ENCODE data around the gene UBE3B. TPM values are rescaled to one million over a fixed set of nuclear protein-coding genes. Genes with fewer than 3 reads are reported as not detected.

UBE3B gene
- total RNA-seq, 1 experiment from 2014 or later = 38.4 TPM

DNA sequence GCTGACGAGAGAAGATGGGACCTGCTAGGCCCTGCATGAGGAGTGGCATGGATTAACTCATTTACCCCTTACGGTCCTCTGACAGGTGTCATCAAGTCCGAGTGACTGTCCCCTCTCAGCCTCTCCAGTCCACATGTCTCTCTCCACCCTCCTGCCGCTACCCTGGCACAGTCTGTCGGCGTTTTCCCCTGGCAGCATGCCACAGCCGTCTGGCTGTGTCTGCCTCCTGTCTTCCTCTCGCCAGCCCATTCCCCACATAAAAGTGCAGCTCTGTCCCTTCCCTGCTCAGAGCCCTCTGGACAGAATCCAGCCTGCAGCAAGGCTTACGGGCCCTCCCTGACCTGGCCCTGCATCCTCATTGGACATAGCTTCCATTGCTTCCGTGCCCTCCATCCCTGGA is 45.6 kb downstream of the UBE3B start:
- CTCF ChIA-PET = interaction anchor here (1.3 kb wide), 1 partner anchor 95 kb away, joined by 4 read pairs; no protein-coding TSS in a partner anchor
- Mint-ChIP-seq H3K4me3 (ENCODE audit: unreplicated experiment) (no peak overlapping the region), H3K4me1 (ENCODE audit: low read depth, unreplicated experiment) (no peaks in the 10 kb centered on the region), H3K9me3 (ENCODE audit: unreplicated experiment) (no peaks in the 10 kb centered on the region), H3K36me3 (ENCODE audit: insufficient read depth, unreplicated experiment) (no peaks in the 10 kb centered on the region), H3K27ac (ENCODE audit: unreplicated experiment) (no peak overlapping the region), H3K27me3 (ENCODE audit: insufficient read depth, unreplicated experiment) (no peaks in the 10 kb centered on the region)
- Histone ChIP-seq H3K27me3 (replicated peaks; ENCODE audit: control insufficient read depth, insufficient read depth, low read length) (no peaks in the 10 kb centered on the region), H3K4me3 (ENCODE audit: low read depth, low read length) (no peak overlapping the region), H3K36me3 (ENCODE audit: control insufficient read depth, insufficient read depth, low read length) (no peaks in the 10 kb centered on the region; the same call in none of the 2 replicates), H3K9me3 (no peaks in the 10 kb centered on the region), H3K4me1 (no peaks in the 10 kb centered on the region)
- POLR2A ChIA-PET = no interaction called here
- intact Hi-C loops (cut with micrococcal nuclease; ENCODE audit: unreplicated experiment) = no loop called here
- no TSS peak for BruUV-seq (replicated peaks)
- TF ChIP-seq, protein P1, sequence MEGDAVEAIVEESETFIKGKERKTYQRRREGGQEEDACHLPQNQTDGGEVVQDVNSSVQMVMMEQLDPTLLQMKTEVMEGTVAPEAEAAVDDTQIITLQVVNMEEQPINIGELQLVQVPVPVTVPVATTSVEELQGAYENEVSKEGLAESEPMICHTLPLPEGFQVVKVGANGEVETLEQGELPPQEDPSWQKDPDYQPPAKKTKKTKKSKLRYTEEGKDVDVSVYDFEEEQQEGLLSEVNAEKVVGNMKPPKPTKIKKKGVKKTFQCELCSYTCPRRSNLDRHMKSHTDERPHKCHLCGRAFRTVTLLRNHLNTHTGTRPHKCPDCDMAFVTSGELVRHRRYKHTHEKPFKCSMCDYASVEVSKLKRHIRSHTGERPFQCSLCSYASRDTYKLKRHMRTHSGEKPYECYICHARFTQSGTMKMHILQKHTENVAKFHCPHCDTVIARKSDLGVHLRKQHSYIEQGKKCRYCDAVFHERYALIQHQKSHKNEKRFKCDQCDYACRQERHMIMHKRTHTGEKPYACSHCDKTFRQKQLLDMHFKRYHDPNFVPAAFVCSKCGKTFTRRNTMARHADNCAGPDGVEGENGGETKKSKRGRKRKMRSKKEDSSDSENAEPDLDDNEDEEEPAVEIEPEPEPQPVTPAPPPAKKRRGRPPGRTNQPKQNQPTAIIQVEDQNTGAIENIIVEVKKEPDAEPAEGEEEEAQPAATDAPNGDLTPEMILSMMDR (IDR thresholded peaks at IDR 0.05; ENCODE audit: insufficient read depth in 1 of 2, low read depth in 1 of 2, low read length in 1 of 2, severe bottlenecking in 1 of 2, unreplicated experiment in 1 of 2) = no peak
- no peak for DNase-seq

DNA sequence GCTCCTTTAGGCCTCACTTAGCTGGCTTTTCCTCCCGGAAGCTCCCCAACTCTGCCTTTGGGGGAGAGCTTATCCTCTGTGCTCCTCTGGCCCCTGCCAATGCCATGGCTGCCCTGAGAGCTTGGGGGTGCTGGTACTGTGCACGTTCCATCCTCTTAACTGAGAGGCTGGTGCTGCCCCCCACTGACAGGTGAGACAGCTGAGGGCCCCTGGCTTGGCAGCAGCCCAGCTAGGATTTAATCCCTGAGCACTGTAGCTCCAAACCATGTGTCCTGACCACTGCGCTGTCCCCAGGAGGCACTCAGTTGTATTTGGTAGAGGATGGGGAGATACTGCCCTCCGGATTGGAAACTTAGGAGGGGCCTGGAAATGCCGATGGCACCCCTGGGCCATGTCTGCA is 46.1 kb downstream of the UBE3B start:
- no peak for DNase-seq
- no peak overlapping the region for H3K4me3 Mint-ChIP-seq (ENCODE audit: unreplicated experiment)
- no TSS peak for BruUV-seq (replicated peaks)
- ChIA-PET POLR2A (no interaction called here), CTCF (interaction anchor here (0.5 to 1.3 kb wide), 2 partner anchors 37 to 95 kb away, joined by 3 to 4 read pairs; no protein-coding TSS in a partner anchor)
- H3K4me1 Mint-ChIP-seq (ENCODE audit: low read depth, unreplicated experiment) = no peaks in the 10 kb centered on the region
- no peaks in the 10 kb centered on the region for H3K4me1 ChIP-seq
- no peaks in the 10 kb centered on the region; the same call in none of the 2 replicates for H3K36me3 ChIP-seq (ENCODE audit: control insufficient read depth, insufficient read depth, low read length)
- H3K36me3 Mint-ChIP-seq (ENCODE audit: insufficient read depth, unreplicated experiment) = no peaks in the 10 kb centered on the region
- H3K27me3 Mint-ChIP-seq (ENCODE audit: insufficient read depth, unreplicated experiment) = no peaks in the 10 kb centered on the region
- TF ChIP-seq, protein P1 (IDR thresholded peaks at IDR 0.05; ENCODE audit: insufficient read depth in 1 of 2, low read depth in 1 of 2, low read length in 1 of 2, severe bottlenecking in 1 of 2, unreplicated experiment in 1 of 2) = no peak
- no peaks in the 10 kb centered on the region for H3K9me3 Mint-ChIP-seq (ENCODE audit: unreplicated experiment)
- no peaks in the 10 kb centered on the region for H3K9me3 ChIP-seq
- intact Hi-C loops (cut with micrococcal nuclease; ENCODE audit: unreplicated experiment) = no loop called here
- no peaks in the 10 kb centered on the region for H3K27me3 ChIP-seq (replicated peaks; ENCODE audit: control insufficient read depth, insufficient read depth, low read length)
- no peak overlapping the region for H3K27ac Mint-ChIP-seq (ENCODE audit: unreplicated experiment)
- H3K4me3 ChIP-seq (ENCODE audit: low read depth, low read length) = no peak overlapping the region

DNA sequence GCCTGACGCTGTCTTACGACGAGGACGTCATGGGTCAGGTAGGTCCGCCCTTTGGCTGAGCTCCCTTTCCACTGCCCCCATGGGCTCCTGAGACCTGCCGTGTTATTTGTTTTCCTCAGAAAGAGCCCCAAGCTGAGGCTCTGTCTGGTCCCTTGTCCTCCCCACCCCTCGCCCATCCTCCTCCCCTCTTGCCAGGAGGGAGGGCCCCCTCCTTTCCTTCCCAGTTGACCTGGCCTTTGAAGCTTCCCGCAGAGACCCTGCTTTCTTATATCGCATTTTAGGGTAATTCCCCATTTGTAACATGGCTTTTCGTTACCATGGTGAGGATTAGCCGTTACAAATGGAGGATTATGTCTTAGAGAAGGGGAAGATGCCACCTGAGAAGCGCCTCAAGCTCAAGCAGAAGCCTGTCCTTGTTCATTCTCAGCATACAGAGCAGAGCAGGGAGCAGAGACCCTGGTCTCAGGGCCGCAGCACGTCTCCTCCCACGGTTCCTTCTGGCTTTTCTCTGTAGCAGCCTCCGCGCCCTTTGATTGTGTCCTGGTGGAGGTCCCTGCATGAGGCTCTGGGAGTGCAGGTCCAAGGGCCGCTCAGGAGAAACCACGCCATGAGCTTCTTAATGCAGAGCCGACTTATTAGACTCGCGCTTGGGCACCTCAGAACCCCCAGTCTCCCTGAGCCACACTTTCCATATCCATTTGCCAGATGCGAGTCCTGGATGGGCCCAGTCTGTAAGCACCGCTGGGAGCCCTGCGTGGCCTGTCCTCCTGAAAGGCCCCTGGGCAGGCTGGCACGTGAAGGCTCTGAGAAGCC is 47.2 kb downstream of the UBE3B start:
- DNase-seq = no peak
- BruUV-seq (replicated peaks) = no TSS peak
- Mint-ChIP-seq H3K4me3 (ENCODE audit: unreplicated experiment) (no peak overlapping the region), H3K9me3 (ENCODE audit: unreplicated experiment) (no peaks in the 10 kb centered on the region), H3K36me3 (ENCODE audit: insufficient read depth, unreplicated experiment) (no peaks in the 10 kb centered on the region), H3K4me1 (ENCODE audit: low read depth, unreplicated experiment) (no peaks in the 10 kb centered on the region), H3K27me3 (ENCODE audit: insufficient read depth, unreplicated experiment) (no peaks in the 10 kb centered on the region), H3K27ac (ENCODE audit: unreplicated experiment) (no peak overlapping the region)
- TF ChIP-seq, protein P1 (IDR thresholded peaks at IDR 0.05; ENCODE audit: insufficient read depth in 1 of 2, low read depth in 1 of 2, low read length in 1 of 2, severe bottlenecking in 1 of 2, unreplicated experiment in 1 of 2) = no peak
- intact Hi-C loops (cut with micrococcal nuclease; ENCODE audit: unreplicated experiment) = no loop called here
- Histone ChIP-seq H3K9me3 (no peaks in the 10 kb centered on the region), H3K4me1 (no peaks in the 10 kb centered on the region), H3K27me3 (replicated peaks; ENCODE audit: control insufficient read depth, insufficient read depth, low read length) (no peaks in the 10 kb centered on the region), H3K36me3 (ENCODE audit: control insufficient read depth, insufficient read depth, low read length) (no peaks in the 10 kb centered on the region; the same call in 1 of the 2 replicates), H3K4me3 (ENCODE audit: low read depth, low read length) (no peak overlapping the region)
- CTCF ChIA-PET = no interaction called here
- POLR2A ChIA-PET = no interaction called here

All from Caco-2 (cell line).